H1 (cell line): Measurements from ENCODE around the gene BTNL2.
"Not testable (repeated sequence)": the region's sequence is repeated elsewhere in the genome, so short reads cannot be mapped to it uniquely, and the experiment has no call there.

ENCODE experiments used
- EGR1 ChIP-seq: IDR thresholded peaks from 2 replicates; pipeline ENCODE4 v1.6.1; 2011; ENCODE audit warnings: low read depth, low read length, borderline replicate concordance
- GABPA ChIP-seq: IDR thresholded peaks from 2 replicates; pipeline ENCODE4 v1.6.1; 2011; ENCODE audit warnings: mild to moderate bottlenecking, low read length, moderate library complexity, borderline replicate concordance; ENCODE audit not compliant: insufficient read depth
- JUND ChIP-seq: IDR thresholded peaks from 2 replicates; pipeline ENCODE4 v1.6.1; 2011; ENCODE audit warnings: mild to moderate bottlenecking, improper control_type of control experiment, low read length
- POLR2A ChIP-seq, 2 experiments: IDR thresholded peaks; 1 replicate in 1 of 2; 2 replicates in 1 of 2; pipeline ENCODE4 v1.6.1; 2011; ENCODE audit warnings: low read depth in 2 of 2, low read length in 2 of 2, mild to moderate bottlenecking in 2 of 2; ENCODE audit errors: control extremely low read depth in 1 of 2
- TF ChIP-seq, protein P1 (sequence below), 3 experiments: IDR thresholded peaks; 1 replicate in 2 of 3; 2 replicates in 1 of 3; pipeline versions ENCODE4 v1.5.1 to v1.6.1; 2011; ENCODE audit warnings: low read length in 3 of 3, mild to moderate bottlenecking in 3 of 3, inconsistent platforms in 2 of 3, low read depth in 1 of 3, moderate library complexity in 1 of 3; ENCODE audit not compliant: insufficient read depth in 1 of 3; ENCODE audit errors: control extremely low read depth in 1 of 3

DNA sequence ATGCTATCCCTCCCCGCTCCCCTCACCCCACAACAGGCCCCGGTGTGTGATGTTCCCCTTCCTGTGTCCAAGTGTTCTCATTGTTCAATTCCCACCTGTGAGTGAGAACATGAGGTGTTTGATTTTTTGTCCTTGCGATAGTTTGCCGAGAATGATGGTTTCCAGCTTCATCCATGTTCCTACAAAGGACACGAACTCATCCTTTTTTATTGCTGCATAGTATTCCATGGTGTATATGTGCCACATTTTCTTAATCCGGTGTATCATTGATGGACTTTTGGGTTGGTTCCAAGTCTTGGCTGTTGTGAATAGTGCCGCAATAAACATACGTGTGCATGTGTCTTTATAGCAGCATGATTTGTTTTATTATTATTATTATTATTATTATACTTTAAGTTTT is 48.4 kb downstream of the BTNL2 start:
- TF ChIP-seq, protein P1, sequence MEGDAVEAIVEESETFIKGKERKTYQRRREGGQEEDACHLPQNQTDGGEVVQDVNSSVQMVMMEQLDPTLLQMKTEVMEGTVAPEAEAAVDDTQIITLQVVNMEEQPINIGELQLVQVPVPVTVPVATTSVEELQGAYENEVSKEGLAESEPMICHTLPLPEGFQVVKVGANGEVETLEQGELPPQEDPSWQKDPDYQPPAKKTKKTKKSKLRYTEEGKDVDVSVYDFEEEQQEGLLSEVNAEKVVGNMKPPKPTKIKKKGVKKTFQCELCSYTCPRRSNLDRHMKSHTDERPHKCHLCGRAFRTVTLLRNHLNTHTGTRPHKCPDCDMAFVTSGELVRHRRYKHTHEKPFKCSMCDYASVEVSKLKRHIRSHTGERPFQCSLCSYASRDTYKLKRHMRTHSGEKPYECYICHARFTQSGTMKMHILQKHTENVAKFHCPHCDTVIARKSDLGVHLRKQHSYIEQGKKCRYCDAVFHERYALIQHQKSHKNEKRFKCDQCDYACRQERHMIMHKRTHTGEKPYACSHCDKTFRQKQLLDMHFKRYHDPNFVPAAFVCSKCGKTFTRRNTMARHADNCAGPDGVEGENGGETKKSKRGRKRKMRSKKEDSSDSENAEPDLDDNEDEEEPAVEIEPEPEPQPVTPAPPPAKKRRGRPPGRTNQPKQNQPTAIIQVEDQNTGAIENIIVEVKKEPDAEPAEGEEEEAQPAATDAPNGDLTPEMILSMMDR (IDR thresholded peaks at IDR 0.05; ENCODE audit: control extremely low read depth in 1 of 3, insufficient read depth in 1 of 3, low read depth in 1 of 3, low read length in 3 of 3), result not testable (repeated sequence)
- TF ChIP-seq POLR2A (IDR thresholded peaks at IDR 0.05; ENCODE audit: control extremely low read depth in 1 of 2, low read depth in 2 of 2, low read length in 2 of 2); EGR1; JUND; GABPA: not testable (repeated sequence)
